Upper lobe of left lung (tissue), 6 donors: ENCODE data around the gene LMO3. TPM values are rescaled to one million over a fixed set of nuclear protein-coding genes. Genes with fewer than 3 reads are reported as not detected.

Experiments
- ATAC-seq, 2 donors: fragments of 200-7000 bp; cut with Tn5 transposase; one replicate each; pipeline ENCODE4 v1.9.1; 2022; ENCODE audit warnings: mild to moderate bottlenecking in 2 of 2, moderate library complexity in 2 of 2; ENCODE audit not compliant: low FRiP score in 2 of 2
- DNase-seq, 2 donors: peaks; one replicate each; pipeline ENCODE4 v3.0.0-alpha.2; 2019 to 2020
- H3K27ac ChIP-seq, 4 donors: fragments of 200-600 bp; sonication (generic); one replicate each; pipeline ENCODE4 v1.5.1; 2016 to 2019
- H3K27me3 ChIP-seq, 4 donors: fragments of 200-600 bp; sonication (generic); one replicate each; pipeline ENCODE4 v1.5.1; 2017 to 2019
- H3K36me3 ChIP-seq, 4 donors: fragments of 200-600 bp; sonication (generic); one replicate each; pipeline ENCODE4 v1.5.1; 2016 to 2019
- H3K4me1 ChIP-seq, 4 donors: fragments of 200-600 bp; sonication (generic); one replicate each; pipeline ENCODE4 v1.5.1; 2018 to 2019
- H3K4me3 ChIP-seq, 4 donors: fragments of 200-600 bp; sonication (generic); one replicate each; pipeline ENCODE4 v1.5.1; 2017 to 2019; ENCODE audit warnings: mild to moderate bottlenecking in 2 of 4, moderate library complexity in 1 of 4
- H3K9me3 ChIP-seq, 4 donors: fragments of 200-600 bp; sonication (generic); one replicate each; pipeline ENCODE4 v1.5.1; 2018 to 2019
- CTCF ChIP-seq, 6 experiments: fragments of 450-650 bp in 4 of 6; fragments of 200-600 bp in 2 of 6; sonication (generic) in 2 of 6; IDR thresholded peaks; one replicate each; pipeline ENCODE4 v1.5.1; 2016 to 2019; ENCODE audit warnings: antibody characterized with exemption in 6 of 6
- EP300 ChIP-seq, 4 donors: sonication (generic); formaldehyde crosslinking; IDR thresholded peaks; one replicate each; pipeline ENCODE4 v1.5.1; 2017; ENCODE audit warnings: antibody characterized with exemption in 4 of 4, control low read depth in 2 of 4
- POLR2A ChIP-seq, 4 donors: fragments of 450-650 bp; IDR thresholded peaks; one replicate each; pipeline ENCODE4 v1.5.1; 2016 to 2017; ENCODE audit warnings: antibody characterized with exemption in 4 of 4, mild to moderate bottlenecking in 2 of 4
- POLR2AphosphoS5 ChIP-seq, 2 donors: sonication (generic); formaldehyde crosslinking; IDR thresholded peaks; one replicate each; pipeline ENCODE4 v1.5.1; 2017; ENCODE audit warnings: antibody characterized with exemption in 2 of 2
- WGBS, 2 donors: methylation state at CpG; one replicate each; pipeline ENCODE4 v1.1.5; 2017 to 2018; 5-methylcytosine and 5-hydroxymethylcytosine counted together
- total RNA-seq, 6 donors: library from RNA; depleted of rRNA in 4 of 6; stranded (reverse); fragments of >200 nt in 4 of 6; gene quantifications; one replicate each; pipeline versions ENCODE4 v1.1.0 to v1.2.1, GENCODE V29; 2016 to 2021
- donor health status: DM: no; HTN: no; CAD: no; lungs with moderate emphysema.
- donor health status: DM: no; HTN: yes; CAD: no; lungs with severe emphysema.

LMO3 gene
- total RNA-seq, 6 donors from 2014 or later = 100 to 372 (median 166) TPM

- H3K27me3 ChIP-seq = no peaks in the 10 kb centered on the region
- no peak overlapping the region for H3K27ac ChIP-seq
- no peaks in the 10 kb centered on the region for H3K4me1 ChIP-seq
- WGBS, 2 donors = 76 to 86% methylated on average over 3 of the region's 3 CpGs
- ATAC-seq = no peak
- H3K4me3 ChIP-seq = no peak overlapping the region
- no peaks in the 10 kb centered on the region for H3K9me3 ChIP-seq
- TF ChIP-seq POLR2AphosphoS5 (IDR thresholded peaks at IDR 0.05) (no peak), EP300 (IDR thresholded peaks at IDR 0.05) (no peak), CTCF (IDR thresholded peaks at IDR 0.05) (no peak)
- H3K36me3 ChIP-seq = no peaks in the 10 kb centered on the region
- DNase-seq = no peak
Observed at GRCh38 chr12:16562435-16562834, 43.5 kb downstream of the LMO3 start.

GRCh38 chr12:16560273-16560672, 45.7 kb downstream of the LMO3 start:
- H3K4me3 ChIP-seq = no peak overlapping the region
- no peaks in the 10 kb centered on the region for H3K27me3 ChIP-seq
- DNase-seq = no peak
- TF ChIP-seq CTCF (IDR thresholded peaks at IDR 0.05) = no peak
- no peak for TF ChIP-seq EP300 (IDR thresholded peaks at IDR 0.05)
- no peak for TF ChIP-seq POLR2A (IDR thresholded peaks at IDR 0.05)
- no peak for TF ChIP-seq POLR2AphosphoS5 (IDR thresholded peaks at IDR 0.05)
- 62 to 72% methylated on average over 5 of the region's 5 CpGs for WGBS, 2 donors
- no peak overlapping the region for H3K27ac ChIP-seq
- H3K4me1 ChIP-seq = no peaks in the 10 kb centered on the region
- no peak for ATAC-seq
- H3K36me3 ChIP-seq = no peaks in the 10 kb centered on the region
- H3K9me3 ChIP-seq = no peaks in the 10 kb centered on the region

- Histone ChIP-seq H3K36me3 (no peaks in the 10 kb centered on the region), H3K4me1 (no peaks in the 10 kb centered on the region), H3K4me3 (no peak overlapping the region), H3K9me3 (no peaks in the 10 kb centered on the region), H3K27me3 (no peaks in the 10 kb centered on the region), H3K27ac (no peak overlapping the region)
- WGBS, 2 donors = 30 to 45% methylated on average over 7 of the region's 7 CpGs
- no peak for DNase-seq
- ATAC-seq = no peak
- no peak for TF ChIP-seq CTCF (IDR thresholded peaks at IDR 0.05)
- no peak for TF ChIP-seq EP300 (IDR thresholded peaks at IDR 0.05)
- no peak for TF ChIP-seq POLR2A (IDR thresholded peaks at IDR 0.05)
- no peak for TF ChIP-seq POLR2AphosphoS5 (IDR thresholded peaks at IDR 0.05)
Observed at GRCh38 chr12:16555630-16556029, 50.3 kb downstream of the LMO3 start.

- no peaks in the 10 kb centered on the region for H3K4me1 ChIP-seq
- H3K4me3 ChIP-seq = no peak overlapping the region
- H3K27me3 ChIP-seq = no peaks in the 10 kb centered on the region
- no peaks in the 10 kb centered on the region for H3K36me3 ChIP-seq
- DNase-seq = no peak
- H3K27ac ChIP-seq = no peak overlapping the region
- TF ChIP-seq EP300 (IDR thresholded peaks at IDR 0.05) (no peak), CTCF (IDR thresholded peaks at IDR 0.05) (no peak), POLR2A (IDR thresholded peaks at IDR 0.05) (no peak), POLR2AphosphoS5 (IDR thresholded peaks at IDR 0.05) (no peak)
- WGBS, 2 donors = 63 to 64% methylated on average over 3 of the region's 3 CpGs
- no peaks in the 10 kb centered on the region for H3K9me3 ChIP-seq
- no peak for ATAC-seq
Observed at GRCh38 chr12:16553457-16553856, 52.5 kb downstream of the LMO3 start.

GRCh38 chr12:16552301-16552700, 53.7 kb downstream of the LMO3 start:
- no peaks in the 10 kb centered on the region for H3K36me3 ChIP-seq
- no peak overlapping the region for H3K4me3 ChIP-seq
- H3K27me3 ChIP-seq = no peaks in the 10 kb centered on the region
- no peaks in the 10 kb centered on the region for H3K9me3 ChIP-seq
- TF ChIP-seq CTCF (IDR thresholded peaks at IDR 0.05) (no peak), POLR2A (IDR thresholded peaks at IDR 0.05) (no peak), EP300 (IDR thresholded peaks at IDR 0.05) (no peak), POLR2AphosphoS5 (IDR thresholded peaks at IDR 0.05) (no peak)
- H3K4me1 ChIP-seq = no peaks in the 10 kb centered on the region
- DNase-seq (no peak), ATAC-seq (no peak)
- H3K27ac ChIP-seq = no peak overlapping the region
